AG10803 (cell line): ENCODE results near the gene JAKMIP2.

Experiments used
- DNase-seq: peaks from one replicate; pipeline ENCODE4 v3.0.0; 2010; ENCODE audit warnings: low read depth
- H3K4me3 ChIP-seq: 2 replicates; pipeline ENCODE4 v1.5.1; 2011; ENCODE audit warnings: mild to moderate bottlenecking, low read length, control low read depth
- TF ChIP-seq, protein P1 (sequence below): conservative IDR thresholded peaks from 2 replicates; pipeline ENCODE4 v1.5.1; 2011; ENCODE audit warnings: mild to moderate bottlenecking, low read length, control low read depth, inconsistent platforms

JAKMIP2 gene

DNA sequence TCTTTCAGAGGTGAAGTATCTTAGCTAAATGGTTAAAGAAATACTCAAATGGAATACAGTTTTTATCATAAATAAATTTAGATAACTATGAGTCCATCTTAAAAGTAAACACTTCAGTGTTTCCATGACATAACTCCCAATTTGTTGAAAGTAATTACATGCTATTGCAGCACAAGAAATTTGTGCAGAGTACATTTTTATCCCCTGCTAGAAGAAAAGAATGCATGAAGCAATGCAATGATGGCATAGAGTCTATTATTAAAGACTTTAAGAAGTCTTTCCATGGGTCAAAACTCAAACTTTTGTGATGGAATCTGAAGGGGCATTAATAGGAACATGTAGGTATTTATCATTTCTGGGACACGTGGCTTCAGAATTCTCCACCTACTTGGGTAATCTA, 166.1 kb downstream of the JAKMIP2 start:
- TF ChIP-seq, protein P1, sequence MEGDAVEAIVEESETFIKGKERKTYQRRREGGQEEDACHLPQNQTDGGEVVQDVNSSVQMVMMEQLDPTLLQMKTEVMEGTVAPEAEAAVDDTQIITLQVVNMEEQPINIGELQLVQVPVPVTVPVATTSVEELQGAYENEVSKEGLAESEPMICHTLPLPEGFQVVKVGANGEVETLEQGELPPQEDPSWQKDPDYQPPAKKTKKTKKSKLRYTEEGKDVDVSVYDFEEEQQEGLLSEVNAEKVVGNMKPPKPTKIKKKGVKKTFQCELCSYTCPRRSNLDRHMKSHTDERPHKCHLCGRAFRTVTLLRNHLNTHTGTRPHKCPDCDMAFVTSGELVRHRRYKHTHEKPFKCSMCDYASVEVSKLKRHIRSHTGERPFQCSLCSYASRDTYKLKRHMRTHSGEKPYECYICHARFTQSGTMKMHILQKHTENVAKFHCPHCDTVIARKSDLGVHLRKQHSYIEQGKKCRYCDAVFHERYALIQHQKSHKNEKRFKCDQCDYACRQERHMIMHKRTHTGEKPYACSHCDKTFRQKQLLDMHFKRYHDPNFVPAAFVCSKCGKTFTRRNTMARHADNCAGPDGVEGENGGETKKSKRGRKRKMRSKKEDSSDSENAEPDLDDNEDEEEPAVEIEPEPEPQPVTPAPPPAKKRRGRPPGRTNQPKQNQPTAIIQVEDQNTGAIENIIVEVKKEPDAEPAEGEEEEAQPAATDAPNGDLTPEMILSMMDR = no peak
- H3K4me3 ChIP-seq = no peak overlapping the region
- DNase-seq = no peak

DNA sequence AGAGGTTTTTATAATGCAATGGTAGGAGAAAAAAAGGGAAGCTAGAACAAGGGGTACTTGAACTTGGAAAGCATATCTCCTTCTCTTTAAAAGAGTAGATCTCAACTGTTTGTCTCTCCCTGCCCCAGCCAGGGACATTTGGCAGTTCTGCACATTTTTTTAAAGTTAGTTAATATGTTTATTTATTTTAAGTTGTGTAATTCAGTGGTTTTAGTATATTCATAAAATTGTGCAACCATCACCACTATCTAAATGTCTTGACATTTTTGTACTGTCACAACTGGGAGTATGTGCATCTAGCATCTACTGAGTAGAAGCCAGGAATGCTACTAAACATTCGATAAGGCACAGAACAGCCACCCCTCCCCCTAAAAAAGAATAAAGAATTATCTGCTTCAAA, 169.2 kb downstream of the JAKMIP2 start:
- no peak overlapping the region for H3K4me3 ChIP-seq
- TF ChIP-seq, protein P1 = no peak
- DNase-seq = peak; percentile 41

DNA sequence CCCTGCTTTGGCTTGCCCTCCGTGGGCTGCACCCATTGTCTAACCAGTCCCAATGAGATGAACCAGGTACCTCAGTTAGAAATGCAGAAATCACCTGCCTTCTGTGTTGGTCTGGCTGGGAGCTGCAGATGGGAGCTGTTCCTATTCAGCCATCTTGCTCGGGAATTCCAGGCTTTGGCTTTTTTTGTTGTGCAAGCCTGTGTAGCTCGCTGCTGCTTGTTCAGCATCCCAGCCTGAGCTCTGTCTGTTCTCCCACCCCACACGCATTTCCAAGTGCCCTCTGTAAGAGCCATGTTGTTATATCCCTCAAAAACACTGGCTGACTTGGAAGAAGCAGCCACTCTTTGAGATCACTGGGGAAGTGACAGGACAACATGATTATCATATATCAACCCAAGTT, 171.0 kb downstream of the JAKMIP2 start:
- H3K4me3 ChIP-seq = no peak overlapping the region
- TF ChIP-seq, protein P1 = no peak
- no peak for DNase-seq

DNA sequence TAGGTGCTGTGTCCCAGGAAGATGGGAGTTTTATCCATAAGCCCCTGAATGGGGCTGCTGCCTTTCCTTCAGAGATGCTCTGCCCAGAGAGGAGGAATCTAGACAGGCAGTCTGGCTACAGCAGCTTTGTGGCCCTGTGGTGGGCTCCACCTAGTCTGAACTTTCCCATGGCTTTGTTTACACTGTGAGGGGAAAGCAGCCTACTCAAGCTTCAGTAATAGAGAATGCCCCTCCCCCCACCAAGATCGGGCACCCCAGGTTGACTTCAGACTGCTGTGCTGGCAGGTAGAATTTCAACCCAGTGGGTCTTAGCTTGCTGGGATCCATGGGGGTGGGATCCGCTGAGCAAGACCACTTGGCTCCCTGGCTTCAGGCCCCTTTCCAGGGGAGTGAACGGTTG, 171.7 kb downstream of the JAKMIP2 start:
- no peak overlapping the region for H3K4me3 ChIP-seq
- no peak for DNase-seq
- TF ChIP-seq, protein P1 = no peak

DNA sequence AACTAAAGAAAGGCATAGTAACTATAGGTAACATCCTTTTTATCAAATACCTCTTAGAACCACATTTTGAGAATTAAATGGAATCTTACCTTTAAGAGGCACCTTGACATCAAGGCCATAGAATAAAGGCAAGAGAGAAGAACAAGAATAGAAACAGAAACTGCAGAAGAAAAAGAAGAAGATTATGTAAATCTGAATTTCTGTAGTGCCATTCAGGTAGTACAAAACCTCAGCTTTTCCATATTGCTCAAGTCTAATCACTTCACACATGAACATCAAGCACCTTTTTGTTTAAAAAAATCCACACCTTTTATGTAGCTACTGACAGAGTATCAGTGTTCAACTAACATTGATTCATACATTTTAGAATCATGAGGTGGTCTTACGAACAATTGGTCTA, 180.9 kb downstream of the JAKMIP2 start:
- TF ChIP-seq, protein P1 = no peak
- DNase-seq = no peak
- no peak overlapping the region for H3K4me3 ChIP-seq

DNA sequence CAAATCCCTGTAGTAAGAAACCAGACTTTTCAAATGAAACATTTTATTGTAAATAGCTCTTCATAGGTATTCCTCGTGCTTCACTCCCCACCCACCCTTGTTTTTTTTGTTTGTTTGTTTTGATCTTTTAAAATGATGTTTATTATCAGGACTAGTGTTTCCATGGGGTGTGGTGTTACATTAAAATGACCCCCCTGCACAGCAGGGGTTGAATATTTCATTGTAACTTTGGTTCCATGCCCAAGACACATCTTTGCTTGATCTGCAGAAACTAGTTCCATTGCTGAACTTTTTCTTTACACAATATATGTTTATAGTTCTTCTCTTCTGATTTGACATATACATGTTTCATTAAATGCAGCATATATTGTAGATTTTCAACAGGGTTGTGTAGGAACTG, 191.4 kb downstream of the JAKMIP2 start:
- TF ChIP-seq, protein P1 = no peak
- no peak for DNase-seq
- no peak overlapping the region for H3K4me3 ChIP-seq

DNA sequence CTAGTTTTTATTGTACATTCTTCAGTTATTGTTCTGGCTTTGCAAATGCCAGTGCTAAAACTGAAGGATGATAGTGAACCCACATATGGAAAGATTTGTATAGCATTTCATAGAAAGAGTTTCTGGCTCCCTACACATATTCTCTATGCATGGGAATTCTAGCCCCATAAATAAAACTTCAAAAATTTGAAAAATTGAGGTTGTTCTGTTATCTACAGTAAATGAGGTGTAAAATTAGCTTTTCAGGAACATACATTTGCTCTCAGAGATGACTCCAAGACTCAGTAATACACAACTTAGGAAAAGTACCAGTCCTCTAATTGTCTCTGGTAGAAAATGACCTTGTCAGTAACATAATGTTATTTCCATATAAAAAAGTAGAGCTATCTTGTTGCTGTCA, 192.4 kb downstream of the JAKMIP2 start:
- DNase-seq = no peak
- no peak overlapping the region for H3K4me3 ChIP-seq
- TF ChIP-seq, protein P1 = no peak
